Activated T-cell treated with anti-CD3 and anti-CD28 coated beads, Interleukin-2, amount 50 U/mL, for 1 hour (primary cell): ENCODE results near the gene METTL25B.

ENCODE experiments used
- DNase-seq: peaks from one replicate; pipeline ENCODE4 v3.0.0-alpha.2; 2020

METTL25B gene

DNA sequence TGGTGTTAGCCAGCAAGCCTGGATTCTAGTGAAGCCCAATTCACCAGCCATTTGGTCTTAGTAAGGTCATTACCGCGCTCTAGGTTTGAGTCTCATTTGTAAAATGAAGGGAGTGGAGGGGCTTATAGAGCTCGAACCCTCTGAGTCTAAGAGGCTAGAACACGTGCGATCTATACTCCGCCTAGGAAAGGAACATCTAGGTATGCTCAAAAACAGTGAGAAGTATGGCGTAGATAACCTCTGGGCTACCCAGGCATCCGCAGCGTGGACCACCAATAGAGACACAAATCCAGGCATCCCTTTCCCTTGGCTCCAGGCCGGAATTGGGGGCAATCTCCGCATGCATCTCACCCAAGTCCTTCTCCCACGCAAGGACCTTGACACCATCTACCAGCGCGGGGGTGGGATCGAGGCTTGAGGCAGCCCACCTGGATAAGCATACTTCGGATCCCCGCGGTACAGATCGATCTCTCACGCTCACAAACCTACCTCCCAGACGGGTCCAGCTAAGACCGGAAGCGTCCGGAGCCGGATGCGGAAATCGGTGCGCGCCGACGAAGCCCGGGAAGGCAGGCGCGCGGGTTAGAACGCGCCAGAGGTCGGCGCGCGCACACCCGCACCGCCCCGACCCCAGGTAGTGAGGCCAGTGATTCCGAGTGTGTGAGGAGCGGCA lies at the start of gene METTL25B:
TSS of gene METTL25B (plus strand) at position 544 of the 673 bp plus-strand sequence. CDS start 636 bp downstream, outside the sequence.
- DNase-seq = no peak

DNA sequence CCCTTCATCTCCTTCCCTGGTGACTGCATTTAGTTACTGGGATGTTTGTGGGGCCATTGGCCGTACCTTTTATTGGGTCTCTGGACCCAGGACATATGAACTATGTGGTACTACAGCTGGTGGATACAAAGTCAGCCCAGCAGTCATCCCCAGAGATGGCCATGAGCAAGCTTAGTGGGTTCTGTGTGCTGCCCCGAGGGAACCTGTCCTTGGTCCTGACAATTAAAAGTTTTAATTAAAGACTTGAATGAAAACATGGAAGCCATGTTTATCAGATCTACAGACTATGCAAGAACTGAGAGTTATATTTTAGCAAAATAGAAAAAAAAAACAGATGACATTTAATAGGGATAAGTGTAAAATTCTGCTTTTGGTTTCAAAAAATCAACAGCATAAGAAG lies 48.2 kb upstream of the METTL25B start:
- no peak for DNase-seq

GRCh38 chr1:156681196-156681960 lies 46.9 kb upstream of the METTL25B start:
- DNase-seq = no peak

GRCh38 chr1:156682166-156682890 lies 45.9 kb upstream of the METTL25B start:
- DNase-seq = no peak

GRCh38 chr1:156684227-156684782 lies 44.0 kb upstream of the METTL25B start:
- no peak for DNase-seq

- DNase-seq = peak; percentile 76
Measured at GRCh38 chr1:156689035-156689952, 39.0 kb upstream of the METTL25B start.

- DNase-seq = no peak
Measured at GRCh38 chr1:156689953-156690674, 38.2 kb upstream of the METTL25B start.

GRCh38 chr1:156690675-156691036 lies 37.6 kb upstream of the METTL25B start:
- no peak for DNase-seq

DNA sequence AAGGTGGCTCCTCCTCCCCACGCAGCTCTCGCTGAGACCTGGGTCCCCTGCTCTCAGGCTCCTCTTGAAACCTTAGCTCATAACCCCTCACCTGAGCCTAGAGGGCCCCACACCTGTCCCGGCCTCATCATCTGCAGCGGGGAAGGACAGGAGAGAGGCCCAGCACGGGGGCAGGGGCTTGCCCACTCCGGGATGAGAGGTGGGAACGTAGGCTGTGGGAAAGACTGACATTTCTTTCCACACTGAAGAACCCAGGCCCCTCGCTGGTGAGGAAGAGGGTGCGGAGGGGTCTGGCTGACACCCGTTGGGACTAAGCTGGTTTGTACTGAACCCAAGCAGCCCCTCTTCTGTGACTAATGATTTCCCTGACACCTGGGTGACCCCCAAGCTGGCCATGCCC lies 37.1 kb upstream of the METTL25B start:
- DNase-seq = no peak

DNA sequence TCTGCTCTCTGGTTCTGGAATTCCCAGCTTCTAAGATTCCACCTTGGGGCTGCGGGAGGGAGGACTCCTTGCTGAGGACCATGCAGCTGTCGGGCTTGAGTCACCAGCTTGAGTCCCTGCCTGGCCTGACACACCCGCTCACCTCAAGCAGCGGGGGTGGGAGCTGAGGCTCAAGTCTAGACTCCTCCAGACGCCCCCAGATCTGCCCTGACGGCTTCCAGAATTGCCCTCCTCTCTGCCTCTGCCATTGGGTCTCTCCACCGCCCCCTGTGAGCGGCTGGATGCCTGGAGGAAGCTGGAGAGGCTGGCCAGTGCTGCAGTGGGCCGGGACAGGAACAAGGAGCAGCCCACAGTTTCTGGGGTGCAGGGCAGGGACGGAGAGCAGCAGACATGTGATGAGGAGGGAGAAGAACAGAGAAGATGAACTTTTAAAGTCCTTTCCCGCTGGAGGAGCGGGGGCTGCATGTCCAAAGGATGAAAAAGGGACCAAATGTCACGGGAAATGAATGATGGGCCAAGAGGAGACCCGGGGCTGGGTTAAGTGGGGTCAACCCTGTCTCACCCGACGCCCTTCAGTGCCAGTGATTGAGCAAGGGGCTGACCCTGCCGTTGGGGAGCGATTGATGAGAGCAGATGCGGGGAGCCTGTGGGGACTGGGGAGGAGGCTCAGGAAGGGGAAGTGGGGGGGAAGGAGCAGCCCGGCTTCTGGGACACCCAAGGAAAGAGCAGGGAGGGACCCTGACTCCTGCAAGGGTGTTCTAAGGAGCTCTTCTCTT lies 36.4 kb upstream of the METTL25B start:
- no peak for DNase-seq

GRCh38 chr1:156692441-156692924 lies 35.8 kb upstream of the METTL25B start:
- no peak for DNase-seq

GRCh38 chr1:156692925-156693847 lies 35.1 kb upstream of the METTL25B start:
- DNase-seq = no peak

DNA sequence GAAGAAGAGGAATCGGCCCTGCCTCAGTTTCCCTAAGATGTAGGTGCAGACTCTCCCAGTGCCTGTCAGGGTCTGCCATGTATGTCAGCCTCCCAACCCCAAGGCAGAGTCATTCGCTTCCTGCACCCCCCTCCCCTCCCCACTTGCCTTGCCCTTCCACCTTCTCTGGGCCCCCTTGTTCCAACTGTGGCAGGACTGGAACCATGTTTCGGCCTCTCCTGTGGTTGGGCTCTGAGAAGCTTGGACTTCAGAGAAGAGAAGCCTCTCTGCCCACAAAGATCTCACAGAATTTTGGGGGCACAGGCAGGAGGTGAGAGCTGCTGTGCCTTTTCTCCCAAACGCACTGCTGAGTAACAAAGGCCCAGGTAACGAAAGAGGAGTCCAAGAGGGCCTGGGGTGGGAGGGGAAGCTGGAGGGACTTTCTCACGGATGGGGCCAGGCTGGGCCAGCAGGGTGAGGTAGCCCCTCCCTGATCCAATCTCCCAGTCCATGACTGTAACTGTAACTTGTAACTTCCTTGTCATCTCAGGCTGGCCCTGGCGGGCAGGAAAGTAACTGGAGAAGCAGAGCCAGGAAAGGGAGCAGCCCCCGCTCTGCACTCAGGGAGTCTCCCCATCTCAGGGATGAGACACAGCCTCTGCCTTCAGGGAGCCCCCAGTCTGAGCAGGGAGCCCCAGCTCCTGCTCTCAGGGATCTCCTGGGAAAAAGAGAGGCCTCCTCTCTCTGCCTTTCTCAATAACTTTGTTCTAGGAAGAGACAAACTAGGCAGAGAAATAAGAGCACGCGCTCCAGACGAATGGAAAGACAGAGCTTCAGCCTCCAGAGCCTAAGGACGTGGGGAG lies 34.2 kb upstream of the METTL25B start:
- no peak for DNase-seq

GRCh38 chr1:156694690-156694962 lies 33.6 kb upstream of the METTL25B start:
- DNase-seq = no peak

DNA sequence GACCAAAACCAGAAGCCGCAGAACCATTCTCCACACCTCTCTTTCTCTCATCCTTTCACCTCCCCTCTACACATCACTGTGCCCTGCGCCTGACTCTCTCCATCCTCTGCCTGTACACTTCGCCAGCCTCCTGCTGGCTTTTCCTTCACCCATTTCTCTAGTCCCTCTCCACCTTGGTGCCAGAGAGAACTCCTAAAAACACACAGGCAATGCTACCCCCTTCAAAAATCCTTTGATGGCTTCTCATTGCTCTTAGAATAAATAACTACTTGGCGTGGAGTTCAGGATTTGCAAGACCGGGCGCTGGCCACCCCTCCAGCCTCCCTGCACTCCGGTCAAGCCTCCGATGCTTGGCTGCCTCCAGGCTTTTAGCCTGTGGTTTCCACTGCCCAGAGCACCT lies 31.5 kb upstream of the METTL25B start:
- no peak for DNase-seq

DNA sequence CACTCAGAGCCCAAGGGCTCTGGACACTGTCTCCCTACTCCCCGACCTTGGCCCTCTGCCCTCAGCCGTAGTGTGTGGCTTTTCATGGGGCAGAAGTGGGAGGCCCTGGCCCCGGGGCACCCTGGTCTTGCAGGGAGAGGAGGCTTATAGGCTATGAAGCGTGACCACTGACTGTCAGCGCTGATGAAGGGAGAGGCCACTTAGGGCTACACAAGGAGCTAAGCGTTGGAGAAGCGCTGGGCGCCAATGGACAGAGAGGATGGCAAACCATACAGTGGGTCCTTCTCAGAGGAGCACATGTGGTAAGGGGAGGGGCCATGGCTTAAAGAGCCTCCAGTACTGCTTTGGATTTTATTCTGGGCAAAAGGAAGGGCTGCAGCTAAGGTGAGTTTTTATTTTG lies 30.8 kb upstream of the METTL25B start:
- no peak for DNase-seq

DNA sequence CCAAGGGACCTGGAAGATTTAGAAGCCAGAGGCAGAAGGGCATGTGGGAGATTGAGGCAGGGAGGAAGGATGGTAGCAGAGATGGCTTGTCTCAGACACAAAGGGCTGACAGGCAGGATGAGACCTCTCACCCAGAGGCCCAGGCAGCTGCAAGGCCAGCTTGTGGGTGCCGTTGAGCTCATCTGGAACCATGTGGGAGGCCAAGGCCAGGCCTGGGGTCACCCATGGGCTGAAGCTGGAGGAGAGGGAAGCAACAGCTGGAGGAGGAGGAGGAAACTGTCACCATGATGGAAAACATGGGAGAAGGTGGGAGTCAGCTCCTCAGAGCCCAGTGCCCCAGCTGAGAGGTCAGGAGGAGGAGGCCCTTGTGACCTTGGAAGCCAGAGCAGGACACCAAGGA lies 29.3 kb upstream of the METTL25B start:
- DNase-seq = no peak

GRCh38 chr1:156700736-156701531 lies 27.3 kb upstream of the METTL25B start:
- DNase-seq = no peak
